GM21515 (cell line): ENCODE results near the gene MSRB1.
"Not testable (repeated sequence)": the region's sequence is repeated elsewhere in the genome, so short reads cannot be mapped to it uniquely, and the experiment has no call there.

Experiments
- ATAC-seq: cut with Tn5 transposase; IDR thresholded peaks from one replicate; pipeline ENCODE4 v1.9.1; 2021; ENCODE audit not compliant: unreplicated experiment

Gene MSRB1

DNA sequence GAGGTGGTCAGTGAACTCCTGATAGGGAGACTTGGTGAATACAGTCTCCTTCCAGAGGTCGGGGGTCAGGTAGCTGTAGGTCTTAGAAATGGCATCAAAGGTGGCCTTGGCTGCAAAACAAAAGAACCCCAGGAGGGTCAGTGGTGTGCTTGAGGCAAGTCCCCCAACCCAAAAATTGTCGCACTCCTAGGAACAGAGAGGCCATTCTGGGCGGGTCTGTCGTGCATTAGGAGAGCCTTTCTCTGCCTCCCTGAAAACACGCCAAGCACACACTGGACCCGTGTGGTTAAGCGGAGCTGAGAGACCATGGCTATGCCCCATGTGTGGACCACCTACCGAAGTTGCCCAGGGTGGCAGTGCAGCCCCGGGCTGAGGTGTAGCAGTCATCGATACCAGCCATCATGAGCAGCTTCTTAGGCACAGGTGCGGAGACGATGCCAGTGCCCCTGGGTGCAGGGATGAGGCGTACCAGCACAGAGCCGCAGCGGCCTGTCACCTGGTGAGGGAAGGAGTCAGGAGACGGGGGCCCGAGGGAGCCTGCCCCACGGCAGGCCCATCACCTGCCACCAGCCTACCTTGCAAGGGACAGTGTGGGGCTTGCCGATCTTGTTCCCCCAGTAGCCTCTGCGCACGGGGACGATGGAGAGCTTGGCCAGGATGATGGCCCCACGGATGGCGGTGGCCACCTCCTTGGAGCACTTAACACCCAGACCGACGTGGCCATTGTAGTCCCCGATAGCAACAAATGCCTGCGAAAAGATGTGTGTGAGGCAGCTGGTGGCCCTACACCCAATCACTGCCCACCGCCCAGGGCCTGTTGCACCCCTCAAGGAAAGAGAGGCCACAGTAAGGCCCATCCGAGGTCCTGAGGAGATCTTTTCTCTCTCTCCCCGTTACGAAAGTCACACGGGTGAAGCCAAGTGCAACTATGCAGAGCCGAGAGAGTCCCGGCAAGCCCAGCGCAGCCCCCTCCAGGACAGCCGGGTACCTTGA is 19.5 kb upstream of the MSRB1 start:
- ATAC-seq: not testable (repeated sequence)

DNA sequence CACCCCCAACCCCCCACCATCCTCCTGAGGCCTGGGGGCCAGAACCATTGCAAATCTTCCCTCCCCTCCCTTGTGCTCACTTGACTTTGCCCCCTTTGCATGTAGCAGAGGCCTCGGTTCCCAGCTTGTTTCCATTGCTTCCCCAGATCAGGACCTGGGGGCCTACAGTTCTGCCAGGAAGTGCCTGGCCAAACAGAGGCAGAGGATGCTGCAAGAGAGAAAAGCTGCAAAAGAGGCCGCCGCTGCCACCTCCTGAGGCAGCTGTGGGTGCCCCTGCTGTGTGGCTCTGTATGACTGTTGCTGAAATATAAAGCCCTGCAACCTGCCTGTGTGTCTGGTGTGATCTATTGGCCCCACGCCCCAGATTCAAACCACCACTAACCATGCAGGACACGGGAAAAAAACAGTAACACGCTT is 18.7 kb upstream of the MSRB1 start:
- no peak for ATAC-seq

DNA sequence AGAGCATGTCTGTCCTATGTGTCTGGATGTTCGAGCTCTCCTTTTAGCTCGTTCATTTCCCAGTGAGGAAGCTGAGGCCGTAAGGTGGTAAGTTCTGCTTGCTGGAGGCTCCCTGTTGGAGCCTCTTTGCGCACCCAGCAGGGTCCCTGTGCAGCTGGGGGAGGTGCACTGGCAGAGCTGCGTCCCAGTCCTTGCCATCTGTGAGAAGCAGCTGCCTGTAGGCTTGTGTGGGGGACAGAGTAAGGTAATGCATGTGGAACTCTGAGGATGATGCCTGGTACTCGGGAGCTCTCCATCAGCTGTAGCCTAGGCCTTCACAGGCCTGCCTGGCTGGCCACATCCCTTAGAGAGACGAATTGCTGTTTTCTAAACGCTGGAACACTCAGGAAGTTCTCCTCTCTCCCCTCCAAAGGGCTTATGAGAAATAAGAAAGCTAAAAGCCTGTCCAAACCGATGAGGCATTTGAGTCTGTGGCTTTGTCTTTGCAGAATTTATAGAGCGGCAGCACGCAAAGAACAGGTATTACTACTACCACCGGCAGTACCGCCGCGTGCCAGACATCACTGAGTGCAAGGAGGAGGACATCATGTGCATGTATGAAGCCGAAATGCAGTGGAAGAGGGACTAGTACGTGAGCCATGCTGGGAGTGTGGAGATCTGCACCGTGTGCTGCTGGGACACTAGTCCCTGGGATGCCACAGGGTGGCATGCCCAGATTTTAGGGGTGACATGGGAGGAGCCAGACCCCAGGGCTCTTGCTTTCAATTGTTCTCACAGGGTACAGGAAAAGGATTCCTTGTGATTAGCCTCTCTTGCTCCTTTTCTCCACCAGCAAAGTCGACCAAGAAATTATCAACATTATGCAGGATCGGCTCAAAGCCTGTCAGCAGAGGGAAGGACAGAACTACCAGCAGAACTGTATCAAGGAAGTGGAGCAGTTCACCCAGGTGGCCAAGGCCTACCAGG is 17.9 kb upstream of the MSRB1 start:
- ATAC-seq: no peak

DNA sequence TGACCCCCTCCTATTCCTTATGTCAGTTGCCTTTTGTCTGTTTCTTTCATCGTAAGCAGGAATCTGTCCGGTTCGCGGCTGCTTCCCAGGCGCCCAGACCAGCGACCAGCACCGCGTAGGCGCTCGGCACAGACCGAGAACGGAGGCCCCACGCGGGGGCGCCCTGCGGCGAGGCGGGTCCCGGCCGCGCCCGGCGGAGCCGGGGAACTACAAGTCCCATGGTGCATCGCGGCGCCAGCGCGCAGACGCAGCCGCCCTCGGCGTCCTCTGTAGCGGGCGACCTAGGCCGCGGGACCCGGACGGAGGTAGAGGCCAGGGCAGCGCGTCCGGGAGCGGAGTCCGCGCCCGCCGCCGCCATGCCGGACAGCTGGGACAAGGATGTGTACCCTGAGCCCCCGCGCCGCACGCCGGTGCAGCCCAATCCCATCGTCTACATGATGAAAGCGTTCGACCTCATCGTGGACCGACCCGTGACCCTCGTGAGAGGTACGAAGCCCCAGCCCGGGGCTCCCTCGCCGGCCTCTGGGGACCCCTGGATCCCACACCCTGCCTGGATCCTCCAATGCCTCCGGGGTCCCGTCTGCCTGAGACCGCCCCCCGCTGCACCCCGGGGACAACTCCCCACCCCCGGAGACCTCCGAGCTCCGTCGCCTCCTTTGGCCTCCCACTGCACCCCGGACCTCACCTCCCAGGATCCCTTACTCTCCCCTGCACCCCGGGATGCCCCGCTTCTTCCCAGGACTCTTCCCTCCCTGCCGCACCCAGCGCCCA is 16.5 kb upstream of the MSRB1 start, which contains the start of gene NDUFB10:
TSS of gene NDUFB10 (plus strand) at position 270 of the 771 bp plus-strand sequence. CDS start at position 357, 87 bp downstream.
- ATAC-seq: peak; percentile 57

DNA sequence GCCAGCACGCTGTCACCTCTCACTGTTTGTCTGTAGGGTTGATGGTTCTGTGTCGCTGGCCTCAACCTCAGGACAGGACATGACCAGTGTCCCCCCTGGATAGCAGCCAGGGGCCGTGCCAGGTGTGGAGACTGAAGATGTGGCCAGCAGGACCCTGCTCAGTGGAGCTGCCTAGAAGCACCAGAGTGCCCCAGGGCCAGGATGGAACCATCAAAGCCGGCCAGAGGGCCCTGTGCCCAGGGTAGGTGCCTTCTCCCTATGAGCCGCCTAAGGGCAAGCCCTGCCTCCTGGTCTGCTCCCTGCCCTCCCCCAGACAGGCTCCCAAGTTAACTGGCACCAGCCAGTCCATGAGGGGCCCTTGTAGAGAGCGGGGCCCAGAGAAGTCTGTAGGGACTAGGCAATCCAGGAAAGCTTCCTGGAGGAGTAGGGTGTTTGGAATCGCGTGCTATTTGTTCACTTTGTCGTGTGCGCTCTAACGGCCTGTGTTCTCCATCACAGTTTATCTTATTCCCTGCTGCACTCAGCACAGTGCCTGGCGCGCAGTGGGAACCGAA is 15.8 kb upstream of the MSRB1 start:
- ATAC-seq: no peak

DNA sequence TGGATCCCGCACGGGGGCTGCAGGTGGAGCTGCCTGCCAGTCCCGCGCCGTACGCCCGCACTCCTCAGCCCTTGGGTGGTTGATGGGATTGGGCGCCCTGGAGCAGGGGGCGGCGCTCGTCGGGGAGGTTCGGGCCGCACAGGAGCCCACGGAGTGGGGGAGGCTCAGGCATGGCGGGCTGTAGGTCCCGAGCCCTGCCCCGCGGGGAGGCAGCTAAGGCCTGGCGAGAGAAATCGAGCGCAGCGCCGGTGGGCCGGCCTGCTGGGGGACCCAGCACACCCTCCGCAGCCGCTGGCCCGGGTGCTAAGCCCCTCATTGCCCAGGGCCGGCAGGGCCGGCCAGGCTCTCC is 15.1 kb upstream of the MSRB1 start:
- not testable (repeated sequence) for ATAC-seq

DNA sequence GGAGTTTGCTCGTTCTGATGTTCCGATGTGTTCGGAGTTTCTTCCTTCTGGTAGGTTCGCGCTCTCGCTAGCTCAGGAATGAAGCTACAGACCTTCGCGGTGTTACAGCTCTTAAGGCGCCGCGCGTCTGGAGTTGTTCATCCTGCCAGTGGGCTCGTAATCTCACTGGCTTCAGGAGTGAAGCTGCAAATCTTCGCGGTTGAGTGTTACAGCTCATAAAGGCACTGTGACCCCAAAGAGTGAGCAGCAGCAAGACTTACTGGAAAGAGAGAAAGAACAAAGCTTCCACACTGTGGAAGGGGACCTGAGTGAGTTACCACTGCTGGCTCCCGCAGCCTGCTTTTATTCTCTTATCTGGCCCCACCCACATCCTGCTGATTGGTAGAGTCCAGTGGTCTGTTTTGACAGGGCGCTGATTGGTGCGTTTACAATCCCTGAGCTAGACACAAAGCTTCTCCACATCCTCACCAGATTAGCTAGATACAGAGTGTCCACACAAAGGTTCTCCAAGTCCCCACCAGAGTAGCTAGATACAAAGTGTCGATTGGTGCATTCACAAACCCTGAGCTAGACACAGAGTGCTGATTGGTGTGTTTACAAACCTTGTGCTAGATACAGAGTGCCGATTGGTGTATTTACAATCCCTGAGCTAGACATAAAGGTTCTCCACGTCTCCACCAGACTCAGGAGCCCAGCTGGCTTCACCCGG is 14.6 kb upstream of the MSRB1 start:
- not testable (repeated sequence) for ATAC-seq

DNA sequence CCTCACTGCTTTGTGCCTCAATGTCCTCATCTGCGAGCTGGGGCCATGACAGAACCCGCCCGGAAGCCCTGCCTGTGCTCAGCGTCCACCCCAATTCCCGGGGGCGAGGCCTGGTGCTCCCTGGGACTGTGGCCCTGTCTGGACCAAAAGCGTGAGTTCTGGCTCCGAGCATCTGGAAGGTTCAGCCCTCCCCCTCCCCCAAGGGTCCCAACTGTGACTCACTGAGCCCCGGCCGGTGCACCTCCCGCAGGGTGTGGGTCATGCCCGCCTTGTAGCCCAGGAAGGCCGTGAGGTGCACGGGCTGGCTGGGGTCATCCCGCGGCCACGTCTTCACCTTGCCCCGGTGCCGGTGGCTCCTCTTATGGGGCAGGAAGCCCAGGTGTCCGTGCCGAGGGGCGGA is 10.7 kb upstream of the MSRB1 start:
- no peak for ATAC-seq

DNA sequence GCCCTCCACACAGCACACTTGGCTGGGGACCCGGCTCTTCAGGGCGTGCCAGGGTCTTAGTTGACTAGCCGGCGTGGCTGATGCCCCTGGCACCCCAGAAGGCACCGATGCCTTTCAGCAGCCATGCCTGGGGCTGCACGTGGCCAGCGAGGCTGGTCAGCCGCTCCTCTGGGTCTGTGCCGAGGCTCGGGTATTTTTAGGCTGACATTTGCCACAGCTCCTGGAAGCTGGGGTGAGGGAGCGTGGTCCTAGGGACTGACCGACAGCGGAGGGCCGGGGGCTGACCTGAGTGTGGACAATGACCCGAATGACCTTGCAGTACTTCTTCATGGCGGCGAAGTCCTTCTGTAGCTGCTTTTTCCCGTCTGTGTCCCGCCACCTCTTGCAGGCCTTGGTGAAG is 7.6 kb upstream of the MSRB1 start:
- no peak for ATAC-seq

DNA sequence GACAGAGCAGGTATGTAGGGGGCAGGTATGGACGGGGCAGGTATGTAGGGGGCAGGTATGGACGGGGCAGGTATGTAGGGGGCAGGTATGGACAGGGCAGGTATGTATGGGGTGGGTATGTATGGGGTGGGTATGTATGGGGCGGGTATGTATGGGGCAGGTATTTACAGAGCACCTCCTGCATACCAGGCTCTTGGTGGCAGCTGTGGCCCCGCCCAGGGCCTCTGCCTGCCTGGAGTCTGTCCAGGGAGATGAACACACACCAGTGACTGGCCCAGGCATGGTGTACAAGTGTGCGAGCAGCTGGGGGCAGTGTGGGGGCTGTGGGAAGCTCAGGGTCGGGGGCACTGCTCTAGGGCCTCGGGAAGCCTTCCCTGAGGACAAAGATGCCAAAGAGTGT is 7.0 kb upstream of the MSRB1 start:
- ATAC-seq: no peak

DNA sequence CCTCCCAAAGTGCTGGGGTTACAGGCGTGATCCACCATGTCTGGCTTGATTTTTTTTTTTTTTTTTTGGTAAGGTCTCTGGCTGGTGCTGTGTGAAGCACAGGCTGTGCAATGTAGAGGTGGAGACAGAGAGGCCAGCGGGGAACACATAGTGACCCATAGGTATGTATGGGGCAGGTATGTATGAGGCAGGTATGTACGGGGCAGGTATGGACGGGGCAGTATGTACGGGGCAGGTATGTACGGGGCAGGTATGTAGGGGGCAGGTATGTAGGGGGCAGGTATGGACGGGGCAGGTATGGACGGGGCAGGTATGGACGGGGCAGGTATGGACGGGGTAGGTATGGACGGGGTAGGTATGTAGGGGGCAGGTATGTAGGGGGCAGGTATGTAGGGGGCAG is 6.5 kb upstream of the MSRB1 start:
- ATAC-seq: no peak

DNA sequence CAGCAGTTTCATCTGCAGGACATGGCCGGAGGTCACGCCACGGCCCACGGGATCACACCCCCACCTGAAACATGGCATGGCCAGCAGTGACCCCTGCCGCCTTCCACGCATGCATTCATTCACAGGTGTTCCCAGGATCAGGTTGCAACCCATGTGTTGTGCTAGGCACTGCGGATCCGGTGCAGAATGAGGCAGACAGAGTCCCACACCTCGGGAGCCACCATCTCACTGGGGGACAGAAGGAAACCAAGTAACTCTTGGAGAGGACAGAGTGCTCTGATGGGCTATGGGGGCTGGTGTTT is 4.3 kb upstream of the MSRB1 start:
- no peak for ATAC-seq

DNA sequence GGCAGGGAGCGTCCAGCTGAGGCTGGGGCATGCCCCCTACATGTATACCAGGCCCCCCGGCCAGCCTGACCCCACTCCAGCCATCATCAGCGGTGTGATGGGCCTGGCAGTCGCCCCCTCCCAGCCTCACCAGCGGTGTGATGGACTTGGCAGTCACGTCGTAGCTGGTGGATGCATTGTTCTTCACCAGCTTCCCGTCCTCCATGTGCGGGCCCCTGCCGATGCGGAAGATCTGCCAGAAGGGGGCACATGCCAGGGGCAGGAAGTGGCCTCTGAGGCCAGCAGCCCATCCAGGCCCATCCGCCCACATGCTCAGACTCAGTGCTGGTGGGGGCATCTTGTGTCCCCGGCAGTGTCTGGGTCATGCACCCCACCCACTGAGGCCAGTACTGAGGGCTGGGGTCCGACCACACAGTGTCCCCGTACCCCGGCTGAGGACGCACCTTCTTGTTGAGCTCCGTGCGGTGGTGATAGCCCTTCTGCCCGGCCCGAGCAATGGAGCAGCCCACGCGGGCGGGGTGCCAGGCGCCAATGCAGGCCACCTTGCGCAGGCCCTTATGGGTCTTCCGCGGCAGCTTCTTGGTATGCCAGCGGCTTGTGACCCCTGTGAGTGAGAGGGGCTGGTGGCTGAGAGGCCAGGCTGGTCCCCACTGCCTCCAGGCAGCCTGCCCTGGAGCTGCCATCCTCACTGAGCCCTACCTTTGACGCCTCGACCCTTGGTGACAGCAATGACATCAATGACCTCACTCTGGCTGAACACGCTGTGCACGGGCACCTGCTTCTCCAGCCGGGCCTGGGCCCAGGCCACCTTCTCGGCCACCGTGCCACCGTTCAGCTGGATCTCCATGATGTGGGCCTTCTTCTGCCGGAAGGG is 3.7 kb upstream of the MSRB1 start:
- ATAC-seq: no peak

DNA sequence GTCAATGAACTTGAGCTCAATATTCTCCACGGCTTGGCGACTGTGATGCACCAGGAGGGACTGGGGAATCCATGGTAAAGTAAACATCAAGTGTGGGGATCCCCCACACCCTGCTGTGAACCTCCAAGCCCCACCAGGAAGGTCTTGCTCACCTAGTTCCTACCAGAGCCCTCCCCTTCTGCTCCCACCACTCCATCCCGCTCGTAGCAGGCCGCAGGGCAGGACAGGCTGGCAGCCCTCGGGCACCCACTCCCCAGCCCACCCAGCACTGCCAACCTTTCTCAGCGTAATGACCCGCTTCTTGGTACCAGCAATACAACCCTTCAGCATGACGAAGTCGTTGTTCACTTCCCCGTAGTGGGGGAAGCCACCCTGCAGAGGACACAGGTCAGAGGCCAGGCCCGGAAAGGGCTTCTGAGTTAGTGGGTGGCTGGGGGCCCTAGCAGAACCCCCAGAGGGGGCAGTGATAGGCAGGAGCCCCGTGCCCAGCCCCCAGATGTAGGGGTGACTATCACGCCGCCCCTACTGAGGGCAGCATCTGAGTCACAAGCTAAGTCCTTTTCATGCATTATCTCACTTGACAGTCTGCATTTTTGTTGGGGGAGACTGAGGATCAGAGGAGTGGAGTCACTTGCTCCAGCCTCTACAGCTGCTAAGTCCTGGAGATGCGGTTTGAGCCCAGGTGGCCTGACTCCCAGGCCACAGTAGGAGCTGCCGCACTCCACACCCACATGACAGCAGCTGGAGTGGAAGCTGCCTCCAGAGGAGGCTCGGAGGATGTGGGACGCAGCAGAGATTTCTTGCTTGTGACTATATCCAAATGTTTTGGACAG is 2.8 kb upstream of the MSRB1 start:
- no peak for ATAC-seq

DNA sequence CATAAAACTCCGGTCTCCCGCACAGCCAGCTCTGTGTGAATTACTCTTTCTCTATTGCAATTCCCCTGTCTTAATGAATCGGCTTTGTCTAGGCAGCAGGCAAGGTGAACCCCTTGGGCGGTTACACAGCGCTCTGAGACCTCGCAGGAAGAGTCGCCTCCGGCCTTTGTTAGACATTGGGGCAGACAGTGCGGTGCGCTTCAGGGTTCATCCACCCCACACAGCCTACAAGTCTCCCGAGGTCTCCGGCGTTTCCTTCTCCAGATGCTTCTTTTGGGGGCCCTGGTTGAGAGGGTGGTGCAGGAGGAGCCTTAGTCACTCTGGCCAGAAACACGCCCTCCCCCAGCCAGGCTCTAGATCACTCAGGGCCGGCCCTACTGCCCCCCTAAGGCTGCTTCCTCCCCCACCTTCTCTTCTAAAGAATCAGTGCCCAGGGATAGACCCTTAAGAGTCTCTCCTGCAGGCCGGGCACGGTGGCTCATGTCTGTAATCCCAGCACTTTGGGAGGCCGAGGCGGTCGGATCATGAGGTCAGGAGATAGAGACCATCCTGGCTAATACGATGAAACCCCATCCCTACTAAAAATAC is 1.7 kb upstream of the MSRB1 start:
- ATAC-seq: no peak

DNA sequence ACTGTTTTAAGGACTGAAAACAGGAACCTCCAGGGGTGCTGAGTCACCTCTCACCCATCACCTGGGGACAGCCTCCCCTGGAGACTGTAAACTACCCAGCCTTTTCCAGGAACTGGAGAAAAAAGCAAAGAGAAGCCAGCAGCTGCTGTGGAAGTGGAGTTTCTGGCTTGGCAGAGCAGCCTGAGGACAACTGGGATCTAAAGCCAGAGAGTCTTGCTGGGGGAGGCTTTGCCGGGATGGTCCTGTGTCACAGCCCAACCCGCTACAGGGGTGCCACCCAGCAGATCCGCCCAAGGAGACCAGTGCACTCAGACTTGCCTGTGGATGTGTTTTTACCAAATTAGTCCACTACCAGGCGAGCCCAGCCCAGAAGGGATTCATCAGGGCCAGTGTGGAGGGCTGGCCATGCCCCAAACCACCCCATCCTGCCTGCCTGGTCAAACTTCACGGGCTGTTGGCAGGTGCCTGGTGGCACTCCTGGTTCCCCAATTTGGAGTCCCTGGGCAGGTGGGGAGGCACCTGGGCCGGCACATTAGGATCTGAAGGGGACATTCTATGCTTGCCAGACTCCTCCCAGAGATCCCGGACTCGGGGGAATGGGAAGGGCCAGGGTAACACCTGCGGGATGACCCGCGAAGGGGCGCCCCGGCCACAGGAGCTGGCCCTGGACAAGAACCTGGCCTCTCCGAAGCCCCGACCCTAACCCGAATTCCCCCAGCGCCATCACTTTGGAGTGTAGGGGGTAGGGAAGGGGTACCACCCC is 771 bp downstream of the MSRB1 start:
- ATAC-seq: no peak
